Colonic mucosa (tissue), 4 donors: ENCODE results near the gene KIF5A. TPM values are rescaled to one million over a fixed set of nuclear protein-coding genes. Genes with fewer than 3 reads are reported as not detected.

Source experiments
- DNase-seq: peaks from one replicate; pipeline ENCODE4 v3.0.0-alpha.2; 2020
- H3K27ac ChIP-seq: fragments of 200-600 bp; one replicate; pipeline ENCODE4 v1.8.0; 2021
- H3K27me3 ChIP-seq: fragments of 200-600 bp; one replicate; pipeline ENCODE4 v1.8.0; 2021
- H3K36me3 ChIP-seq: fragments of 200-600 bp; one replicate; pipeline ENCODE4 v1.8.0; 2021
- H3K4me1 ChIP-seq: fragments of 200-600 bp; one replicate; pipeline ENCODE4 v1.8.0; 2021; ENCODE audit warnings: mild to moderate bottlenecking
- H3K4me3 ChIP-seq: fragments of 200-600 bp; one replicate; pipeline ENCODE4 v1.8.0; 2021
- H3K9ac ChIP-seq, 2 donors: one replicate each; pipeline ENCODE4 v1.7.0; 2013; ENCODE audit warnings: control low read depth in 2 of 2, low read depth in 2 of 2, low read length in 2 of 2
- H3K9me3 ChIP-seq: fragments of 200-600 bp; one replicate; pipeline ENCODE4 v1.8.0; 2021
- intact Hi-C: fragments of 100-400 bp; cut with DNase I; formaldehyde crosslinking; loops from one replicate; pipeline ENCODE4 v1.14.1; 2022
- total RNA-seq, 2 donors: library from RNA; stranded (reverse); fragmentation: NEBNext Ultra II Directional in 1 of 2; extraction: Animal tissue kit (Norgen Biotek cat#: 25700) in 1 of 2; gene quantifications; one replicate each; pipeline ENCODE4 v1.2.1, GENCODE V29; 2021
- TF ChIP-seq, protein P1 (sequence below): fragments of 200-600 bp; IDR thresholded peaks from one replicate; pipeline ENCODE4 v1.8.0; 2022; ENCODE audit warnings: antibody characterized with exemption, mild to moderate bottlenecking
- donor health status: healthy.
- donor health status: DM: no; HTN: no; CAD: no.
- donor health status: DM: no; HTN: no; CAD: no.

KIF5A gene
- total RNA-seq, 2 donors from 2014 or later = 0.67 to 2.1 TPM

DNA sequence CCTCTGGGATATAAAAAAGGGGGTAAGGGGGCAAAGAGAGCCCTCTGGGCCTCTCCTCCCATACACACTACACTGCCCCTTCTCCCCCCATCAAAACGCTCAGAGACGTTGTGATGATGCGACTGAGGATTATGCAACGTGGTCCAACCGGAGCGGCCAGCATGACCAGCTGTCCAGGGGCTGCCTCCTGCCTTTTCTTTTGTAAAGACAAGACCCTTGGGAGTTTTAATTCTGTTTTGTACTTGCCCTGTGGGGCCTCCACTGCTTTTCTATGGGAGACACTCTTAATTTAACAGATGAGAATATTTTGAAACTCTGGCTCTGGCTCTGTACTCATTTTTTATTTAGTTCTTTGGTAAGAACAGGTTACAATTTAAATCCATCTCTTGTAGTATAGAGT, 20.0 kb upstream of the KIF5A start:
- no peak overlapping the region for H3K4me3 ChIP-seq
- H3K9me3 ChIP-seq = no peaks in the 10 kb centered on the region
- no peak for DNase-seq
- TF ChIP-seq, protein P1, sequence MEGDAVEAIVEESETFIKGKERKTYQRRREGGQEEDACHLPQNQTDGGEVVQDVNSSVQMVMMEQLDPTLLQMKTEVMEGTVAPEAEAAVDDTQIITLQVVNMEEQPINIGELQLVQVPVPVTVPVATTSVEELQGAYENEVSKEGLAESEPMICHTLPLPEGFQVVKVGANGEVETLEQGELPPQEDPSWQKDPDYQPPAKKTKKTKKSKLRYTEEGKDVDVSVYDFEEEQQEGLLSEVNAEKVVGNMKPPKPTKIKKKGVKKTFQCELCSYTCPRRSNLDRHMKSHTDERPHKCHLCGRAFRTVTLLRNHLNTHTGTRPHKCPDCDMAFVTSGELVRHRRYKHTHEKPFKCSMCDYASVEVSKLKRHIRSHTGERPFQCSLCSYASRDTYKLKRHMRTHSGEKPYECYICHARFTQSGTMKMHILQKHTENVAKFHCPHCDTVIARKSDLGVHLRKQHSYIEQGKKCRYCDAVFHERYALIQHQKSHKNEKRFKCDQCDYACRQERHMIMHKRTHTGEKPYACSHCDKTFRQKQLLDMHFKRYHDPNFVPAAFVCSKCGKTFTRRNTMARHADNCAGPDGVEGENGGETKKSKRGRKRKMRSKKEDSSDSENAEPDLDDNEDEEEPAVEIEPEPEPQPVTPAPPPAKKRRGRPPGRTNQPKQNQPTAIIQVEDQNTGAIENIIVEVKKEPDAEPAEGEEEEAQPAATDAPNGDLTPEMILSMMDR = no peak
- H3K4me1 ChIP-seq = peaks cover under 1% of the 10 kb centered on the region
- H3K27me3 ChIP-seq = no peaks in the 10 kb centered on the region
- peaks cover 28% of the 10 kb centered on the region for H3K36me3 ChIP-seq
- intact Hi-C loops = no loop called here
- no peak overlapping the region for H3K27ac ChIP-seq
- H3K9ac ChIP-seq = no peak overlapping the region

DNA sequence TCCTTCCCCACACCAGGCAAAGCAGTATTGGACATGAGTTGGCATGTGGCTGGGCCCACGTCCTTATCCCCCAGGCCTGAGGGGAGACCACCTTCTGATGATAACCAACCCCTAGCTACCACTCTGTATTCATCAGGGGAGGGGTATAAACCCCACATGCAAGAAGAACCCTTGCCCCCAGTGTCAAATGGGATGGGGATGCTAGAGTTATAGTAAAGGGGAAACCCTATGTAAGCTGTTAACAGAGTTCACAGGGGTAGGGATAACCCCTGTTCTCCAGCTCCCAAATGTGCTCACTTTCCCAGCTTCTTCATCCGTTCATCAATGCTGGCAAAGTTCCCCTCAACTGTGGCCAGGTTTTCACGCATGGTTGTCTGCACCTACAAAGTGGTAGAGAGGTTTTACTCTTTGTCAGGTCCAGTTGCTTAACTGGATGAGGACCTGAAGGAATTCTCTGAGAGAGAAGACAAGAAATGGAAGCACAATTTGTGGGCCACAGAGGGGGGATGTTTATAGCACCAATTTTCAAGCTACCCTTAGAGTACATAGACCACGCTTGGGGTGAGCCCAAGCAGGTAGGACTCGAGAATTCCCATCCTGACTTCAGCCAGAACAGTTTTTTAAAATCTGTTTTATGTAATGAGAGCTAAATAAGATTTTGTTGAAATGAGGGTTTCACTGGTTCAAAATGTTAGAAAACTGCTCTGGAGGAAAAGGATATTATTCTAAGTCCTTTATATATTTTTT, 19.3 kb upstream of the KIF5A start:
- no peak for DNase-seq
- Histone ChIP-seq H3K4me3 (no peak overlapping the region), H3K36me3 (peaks cover 28% of the 10 kb centered on the region), H3K27ac (no peak overlapping the region), H3K4me1 (no peaks in the 10 kb centered on the region), H3K9ac (no peak overlapping the region), H3K27me3 (no peaks in the 10 kb centered on the region), H3K9me3 (no peaks in the 10 kb centered on the region)
- intact Hi-C loops = no loop called here
- TF ChIP-seq, protein P1 = no peak

DNA sequence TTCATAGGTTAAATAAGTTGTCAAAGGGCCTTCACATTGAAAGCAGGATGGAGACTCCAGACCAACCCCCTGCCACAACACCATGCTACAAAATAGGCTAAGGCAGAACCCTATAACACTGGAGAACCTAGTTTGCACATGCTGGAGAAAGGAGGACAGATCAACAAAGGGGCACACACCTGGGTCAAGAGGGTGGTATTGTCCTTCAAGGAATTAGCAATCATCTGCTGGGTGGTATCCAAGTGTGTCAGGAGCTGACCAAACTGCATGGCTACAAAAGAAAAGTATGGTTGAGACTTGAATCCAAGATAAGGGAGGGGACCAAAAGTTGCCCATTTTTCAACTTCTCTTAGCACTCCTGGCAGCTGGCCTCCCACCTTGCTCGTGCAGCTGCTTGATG, 18.0 kb upstream of the KIF5A start:
- TF ChIP-seq, protein P1 = no peak
- Histone ChIP-seq H3K27ac (no peak overlapping the region), H3K9ac (no peak overlapping the region), H3K27me3 (no peaks in the 10 kb centered on the region), H3K4me1 (peaks cover 4% of the 10 kb centered on the region), H3K9me3 (no peaks in the 10 kb centered on the region), H3K4me3 (no peak overlapping the region), H3K36me3 (peaks cover 21% of the 10 kb centered on the region)
- intact Hi-C loops = no loop called here
- no peak for DNase-seq

DNA sequence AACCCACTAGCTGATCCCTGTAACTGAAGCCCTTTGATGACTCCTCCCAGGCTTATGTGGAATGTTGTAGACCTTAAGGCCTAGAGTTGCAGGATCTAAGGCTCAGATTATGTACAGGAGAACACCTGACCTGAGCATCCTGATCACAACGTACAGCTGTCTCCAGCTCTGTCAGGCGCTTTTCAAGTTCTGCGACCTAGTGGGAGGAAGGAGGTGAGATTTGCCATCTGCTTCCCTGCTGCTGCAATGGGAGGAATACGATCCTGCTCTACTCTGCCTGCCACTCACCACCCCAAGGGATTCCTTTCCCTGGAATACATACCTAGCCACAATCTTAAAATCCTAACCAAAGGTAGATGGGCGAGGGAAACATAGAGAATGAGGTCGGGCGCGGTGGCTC, 16.7 kb upstream of the KIF5A start:
- intact Hi-C loops = no loop called here
- Histone ChIP-seq H3K4me3 (no peak overlapping the region), H3K27ac (no peak overlapping the region), H3K27me3 (no peaks in the 10 kb centered on the region), H3K4me1 (peaks cover 4% of the 10 kb centered on the region), H3K36me3 (peaks cover 14% of the 10 kb centered on the region), H3K9ac (no peak overlapping the region), H3K9me3 (no peaks in the 10 kb centered on the region)
- no peak for DNase-seq
- TF ChIP-seq, protein P1 = no peak

- H3K9ac ChIP-seq = no peak overlapping the region
- TF ChIP-seq, protein P1 = no peak
- intact Hi-C loops = no loop called here
- H3K9me3 ChIP-seq = no peaks in the 10 kb centered on the region
- H3K4me3 ChIP-seq = no peak overlapping the region
- no peak for DNase-seq
- peaks cover 4% of the 10 kb centered on the region for H3K4me1 ChIP-seq
- H3K36me3 ChIP-seq = peaks cover 14% of the 10 kb centered on the region
- H3K27me3 ChIP-seq = no peaks in the 10 kb centered on the region
- H3K27ac ChIP-seq = no peak overlapping the region
These were observed 15.6 kb upstream of the KIF5A start for GRCh38 chr12:57534250-57534649.
